ENCODE results near the gene GNAT1.

The GNAT1 gene

GRCh38 chr3:50190936-50191660, at the start of gene GNAT1:
Gene GNAT1, plus strand, starts transcription at chr3:50191610. Its CDS starts 116 bp downstream, at chr3:50191726.
- DNase-seq (ENCODE audit: low read depth) = no peak

- no peak for DNase-seq (ENCODE audit: low read depth)
Measured at GRCh38 chr3:50146316-50146901, 45.0 kb upstream of the GNAT1 start.

- no peak for DNase-seq (ENCODE audit: low read depth)
Measured at GRCh38 chr3:50147016-50147415, 44.4 kb upstream of the GNAT1 start.

GRCh38 chr3:50147447-50147846, 44.0 kb upstream of the GNAT1 start:
- no peak for DNase-seq (ENCODE audit: low read depth)

GRCh38 chr3:50147861-50148260, 43.5 kb upstream of the GNAT1 start:
- DNase-seq (ENCODE audit: low read depth) = no peak

- no peak for DNase-seq (ENCODE audit: low read depth)
Measured at GRCh38 chr3:50150404-50150750, 41.0 kb upstream of the GNAT1 start.

- DNase-seq (ENCODE audit: low read depth) = no peak
Measured at GRCh38 chr3:50150863-50151686, 40.3 kb upstream of the GNAT1 start.

GRCh38 chr3:50151728-50152127, 39.7 kb upstream of the GNAT1 start:
- DNase-seq (ENCODE audit: low read depth) = no peak

- no peak for DNase-seq (ENCODE audit: low read depth)
Measured at GRCh38 chr3:50153782-50154475, 37.5 kb upstream of the GNAT1 start.

GRCh38 chr3:50154476-50154839, 37.0 kb upstream of the GNAT1 start:
- no peak for DNase-seq (ENCODE audit: low read depth)

GRCh38 chr3:50154840-50155490, 36.4 kb upstream of the GNAT1 start, which contains the start of gene SEMA3F:
Gene SEMA3F, plus strand, starts transcription at chr3:50155324. Its CDS starts 4,299 bp downstream, at chr3:50159623.
- no peak for DNase-seq (ENCODE audit: low read depth)

- no peak for DNase-seq (ENCODE audit: low read depth)
Measured at GRCh38 chr3:50155491-50155878, 35.9 kb upstream of the GNAT1 start.

GRCh38 chr3:50155891-50156290, 35.5 kb upstream of the GNAT1 start:
- no peak for DNase-seq (ENCODE audit: low read depth)

GRCh38 chr3:50156549-50157493, 34.6 kb upstream of the GNAT1 start:
- DNase-seq (ENCODE audit: low read depth) = no peak

- no peak for DNase-seq (ENCODE audit: low read depth)
Measured at GRCh38 chr3:50157827-50158529, 33.4 kb upstream of the GNAT1 start.

- DNase-seq (ENCODE audit: low read depth) = no peak
Measured at GRCh38 chr3:50158530-50159146, 32.8 kb upstream of the GNAT1 start.

GRCh38 chr3:50160561-50160983, 30.8 kb upstream of the GNAT1 start:
- no peak for DNase-seq (ENCODE audit: low read depth)

GRCh38 chr3:50161320-50161719, 30.1 kb upstream of the GNAT1 start:
- DNase-seq (ENCODE audit: low read depth) = no peak

- no peak for DNase-seq (ENCODE audit: low read depth)
Measured at GRCh38 chr3:50162034-50162883, 29.2 kb upstream of the GNAT1 start.

Measured in CMK (cell line).